GM18511 (cell line): ENCODE data around the gene ASAP2.
"Not testable (repeated sequence)": the region's sequence is repeated elsewhere in the genome, so short reads cannot be mapped to it uniquely, and the experiment has no call there.

ENCODE experiments used
- ATAC-seq: cut with Tn5 transposase; IDR thresholded peaks from one replicate; pipeline ENCODE4 v1.9.1; 2021; ENCODE audit warnings: mild to moderate bottlenecking, moderate library complexity; ENCODE audit not compliant: unreplicated experiment

Gene ASAP2

DNA sequence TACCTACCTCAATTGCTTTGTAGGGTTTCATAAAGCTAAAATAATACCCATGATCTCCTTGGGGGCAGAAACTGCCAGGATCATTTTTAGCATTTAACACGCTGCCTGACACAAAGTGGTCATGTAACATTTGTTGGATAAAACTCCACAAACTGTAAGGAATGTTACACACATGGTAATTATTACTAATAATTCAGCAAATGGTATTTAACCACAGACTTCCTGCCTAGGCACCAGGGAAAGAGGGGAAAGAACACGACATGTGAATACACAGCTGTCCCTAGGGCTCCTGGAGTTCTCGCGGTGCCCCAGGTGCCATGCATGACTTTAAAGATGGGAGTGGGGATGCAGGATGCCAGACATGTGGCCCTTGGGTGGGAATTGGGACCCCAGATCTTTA, 43.5 kb downstream of the ASAP2 start:
- no peak for ATAC-seq

DNA sequence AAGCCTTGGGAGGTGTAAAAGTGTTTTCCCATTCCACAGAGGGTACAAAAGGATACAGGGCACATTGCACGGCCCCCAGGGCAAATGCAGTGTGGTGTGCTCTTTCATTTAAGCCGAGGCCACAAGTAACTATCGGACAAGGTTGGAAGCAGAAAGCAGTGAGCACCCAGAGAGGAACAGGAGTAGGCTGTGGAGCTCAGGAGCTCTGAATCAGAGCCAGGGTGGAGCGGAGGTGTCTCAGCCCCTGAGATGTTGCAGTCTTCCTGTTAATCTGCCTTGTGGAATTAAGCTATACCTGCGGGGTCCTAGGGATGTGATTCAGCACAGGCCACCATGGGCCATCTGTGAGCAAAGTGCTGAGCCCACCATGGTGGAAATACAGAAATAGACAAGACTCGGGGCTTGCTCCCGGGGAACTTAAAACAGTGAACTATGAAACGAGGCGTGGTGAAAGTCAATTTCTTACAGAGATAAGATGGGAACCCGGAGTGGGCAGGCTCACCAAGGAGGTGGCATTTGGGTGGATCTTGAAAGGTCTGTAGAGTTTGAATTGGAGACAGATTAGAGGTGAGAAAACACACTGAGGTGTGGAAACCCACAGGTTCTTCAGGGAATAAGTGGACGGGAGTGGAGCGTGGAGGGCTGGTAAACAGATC, 44.0 kb downstream of the ASAP2 start:
- ATAC-seq, result no peak

- ATAC-seq, result no peak
Observed at GRCh38 chr2:9251154-9252001, 44.8 kb downstream of the ASAP2 start.

DNA sequence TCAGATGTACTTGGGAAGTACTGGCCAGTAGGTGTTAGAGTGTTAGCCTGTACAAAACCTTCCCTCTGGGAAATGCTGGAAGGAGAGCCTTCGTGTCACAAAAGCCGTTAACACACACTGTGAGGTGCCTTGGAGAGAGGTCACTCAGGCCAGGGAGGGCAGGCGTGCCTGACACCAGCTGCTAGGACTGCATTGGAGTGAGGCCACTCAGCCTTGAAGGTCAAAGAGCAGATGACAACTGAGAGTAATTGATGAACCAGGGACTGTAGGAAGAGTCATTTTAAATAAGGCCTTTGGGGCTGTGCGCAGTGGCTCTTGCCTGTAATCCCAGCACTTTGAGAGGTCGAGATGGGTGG, 45.4 kb downstream of the ASAP2 start:
- no peak for ATAC-seq

GRCh38 chr2:9255416-9255815, 48.8 kb downstream of the ASAP2 start:
- no peak for ATAC-seq

DNA sequence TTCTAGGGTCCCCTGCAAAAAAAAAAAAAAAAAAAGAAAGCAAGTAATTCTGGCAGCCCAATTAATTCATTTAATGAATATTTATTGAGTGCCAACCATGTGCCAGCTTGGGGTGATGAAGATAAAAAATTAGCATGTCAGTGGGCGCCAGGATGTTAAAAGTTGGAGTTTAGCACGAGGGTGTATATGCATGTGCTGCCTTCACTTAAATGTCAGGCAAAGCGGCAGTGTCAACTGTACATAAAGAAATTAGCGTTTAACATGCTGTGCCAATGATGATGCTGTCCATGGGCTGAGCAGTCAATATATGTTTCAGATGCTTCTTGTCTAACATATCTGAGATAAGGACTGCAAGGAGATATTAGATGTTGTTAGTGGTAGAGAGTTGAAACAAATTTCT, 49.5 kb downstream of the ASAP2 start:
- no peak for ATAC-seq

DNA sequence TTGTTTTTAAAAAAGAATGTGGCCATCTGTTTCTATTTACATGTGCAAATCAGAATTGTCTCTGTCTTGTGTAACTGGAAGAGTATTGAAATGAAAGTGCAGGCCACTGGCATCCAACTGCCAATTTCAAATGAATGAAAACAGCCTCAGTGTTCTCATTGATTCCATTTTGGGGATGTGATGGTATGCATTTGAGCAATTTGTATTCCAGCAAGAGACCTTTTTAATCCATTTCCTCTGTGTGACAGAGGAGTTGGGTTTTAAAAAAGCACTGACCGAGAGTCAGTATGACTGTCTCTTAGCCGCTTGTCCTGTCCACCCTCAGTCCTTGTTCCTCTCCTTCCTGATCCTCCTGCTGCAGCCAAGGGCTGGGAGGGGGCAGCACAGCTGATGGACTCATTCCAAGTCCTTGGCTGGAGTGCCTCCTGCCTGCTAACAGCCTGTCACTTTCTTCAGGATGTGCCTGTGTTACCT, 50.0 kb downstream of the ASAP2 start:
- no peak for ATAC-seq

- ATAC-seq, result no peak
Observed at GRCh38 chr2:9258501-9258900, 51.9 kb downstream of the ASAP2 start.

DNA sequence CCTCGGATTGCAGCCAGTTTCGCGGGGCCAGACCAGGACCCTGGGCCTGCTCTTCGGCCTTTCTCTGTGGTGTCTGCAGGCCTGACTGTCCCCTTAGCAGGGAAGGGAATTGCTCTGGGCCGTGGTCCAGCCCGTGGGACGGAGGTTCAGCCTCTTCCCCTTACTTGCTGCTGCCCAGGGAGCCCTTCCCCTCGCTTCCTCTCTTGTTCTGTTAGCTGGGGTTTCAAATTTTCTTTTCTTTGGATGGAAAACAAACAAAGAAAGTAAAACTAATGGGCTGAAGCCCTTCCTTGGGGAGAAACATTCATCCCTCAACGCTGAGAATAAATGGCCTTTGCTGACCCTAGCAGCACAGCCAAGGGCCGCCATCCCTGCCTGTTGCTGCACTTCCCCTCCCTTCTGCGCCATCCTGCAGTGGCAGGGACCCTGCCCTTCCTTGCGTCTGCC, 52.4 kb downstream of the ASAP2 start:
- ATAC-seq, result no peak

GRCh38 chr2:9260464-9260918, 53.9 kb downstream of the ASAP2 start:
- ATAC-seq, result no peak

GRCh38 chr2:9261231-9261883, 54.7 kb downstream of the ASAP2 start:
- ATAC-seq, result no peak

DNA sequence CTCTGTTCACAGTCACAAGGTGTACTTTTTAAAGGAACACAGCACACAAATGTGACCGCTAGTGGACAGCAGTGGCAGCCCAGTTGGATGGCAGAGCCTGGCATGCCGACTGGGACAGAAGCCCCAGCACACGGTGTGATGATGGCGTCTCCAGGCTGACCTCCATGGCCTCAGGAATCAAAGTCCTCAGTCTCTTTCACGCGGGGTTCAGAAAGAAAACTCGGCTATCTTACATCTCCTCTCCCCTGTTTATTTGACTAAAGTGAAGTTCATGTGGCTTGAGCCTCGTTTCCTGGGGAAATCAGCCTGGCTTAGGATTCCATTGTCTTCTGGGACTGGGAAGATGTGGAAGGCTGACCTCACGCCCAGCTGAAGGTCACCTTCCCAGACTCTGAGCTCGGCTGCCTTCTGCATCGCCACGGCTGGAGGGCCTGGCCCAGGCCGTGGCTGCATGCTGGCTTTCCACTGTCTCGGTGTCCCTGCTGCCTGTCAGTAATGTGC, 56.1 kb downstream of the ASAP2 start:
- no peak for ATAC-seq

GRCh38 chr2:9263428-9263827, 56.8 kb downstream of the ASAP2 start:
- no peak for ATAC-seq

- ATAC-seq, result no peak
Observed at GRCh38 chr2:9264301-9264700, 57.7 kb downstream of the ASAP2 start.

DNA sequence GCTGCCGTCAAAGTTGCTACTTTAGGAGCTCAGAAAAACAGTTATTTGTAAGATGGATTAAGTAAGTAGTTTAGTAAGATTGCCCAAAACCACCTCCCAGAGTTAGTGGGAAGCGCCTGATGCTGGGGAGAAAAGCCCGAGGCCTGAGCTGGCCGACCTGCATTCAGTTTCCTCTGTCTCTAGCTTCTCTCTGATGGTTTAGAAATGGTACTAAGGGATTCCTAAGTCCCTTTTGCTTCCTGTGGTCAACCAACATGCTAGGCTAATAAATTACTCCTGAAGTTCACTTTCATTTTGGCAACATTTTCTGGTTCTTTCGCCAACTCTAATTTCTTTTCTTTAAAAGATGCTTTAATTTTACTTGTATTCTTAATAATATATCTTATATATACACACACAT, 60.1 kb downstream of the ASAP2 start:
- no peak for ATAC-seq

- ATAC-seq, result not testable (repeated sequence)
Observed at GRCh38 chr2:9267286-9267685, 60.7 kb downstream of the ASAP2 start.

- ATAC-seq, result no peak
Observed at GRCh38 chr2:9268301-9269080, 61.9 kb downstream of the ASAP2 start.

- ATAC-seq, result no peak
Observed at GRCh38 chr2:9269295-9269694, 62.7 kb downstream of the ASAP2 start.

DNA sequence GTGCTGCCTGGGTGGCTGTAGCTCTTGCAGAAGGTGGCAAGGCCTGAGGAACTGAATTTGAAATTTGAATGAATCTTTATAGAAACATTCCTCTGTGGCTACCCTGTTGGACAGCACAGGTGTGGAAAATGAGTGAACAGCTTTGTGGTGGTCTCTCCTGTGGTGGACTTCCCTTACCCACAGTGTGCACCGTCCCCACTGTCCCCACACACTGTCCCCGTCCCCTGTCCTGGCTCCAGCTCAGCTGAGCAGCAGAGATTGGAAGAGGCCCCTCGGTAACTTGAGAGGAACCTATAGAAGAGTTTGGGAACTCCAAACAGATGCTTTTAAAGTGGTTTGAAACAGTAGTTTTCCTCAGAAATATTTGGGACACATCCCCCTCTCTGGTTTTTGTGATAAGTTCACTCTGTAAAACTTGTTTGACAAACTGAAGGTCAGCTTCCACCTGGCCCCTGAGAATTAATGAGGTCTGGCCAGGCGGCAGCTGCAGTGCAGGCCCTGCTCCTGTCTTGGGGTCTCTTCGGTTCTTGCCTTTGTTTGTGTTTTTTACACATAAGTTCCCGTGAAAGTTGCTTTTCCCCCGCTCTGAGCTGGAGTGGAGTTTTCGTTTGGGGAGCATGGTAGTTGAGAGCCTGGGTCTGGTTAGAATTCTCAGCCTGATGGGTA, 63.2 kb downstream of the ASAP2 start:
- ATAC-seq, result no peak

GRCh38 chr2:9271091-9271490, 64.5 kb downstream of the ASAP2 start:
- no peak for ATAC-seq
